ENCODE data around the gene OS9. TPM values are rescaled to one million over a fixed set of nuclear protein-coding genes. Genes with fewer than 3 reads are reported as not detected.

OS9 gene
- total and polyA plus RNA-seq, 2 of the 4 experiments (the other 2 are of a cell fraction): 159 to 272 TPM

DNA sequence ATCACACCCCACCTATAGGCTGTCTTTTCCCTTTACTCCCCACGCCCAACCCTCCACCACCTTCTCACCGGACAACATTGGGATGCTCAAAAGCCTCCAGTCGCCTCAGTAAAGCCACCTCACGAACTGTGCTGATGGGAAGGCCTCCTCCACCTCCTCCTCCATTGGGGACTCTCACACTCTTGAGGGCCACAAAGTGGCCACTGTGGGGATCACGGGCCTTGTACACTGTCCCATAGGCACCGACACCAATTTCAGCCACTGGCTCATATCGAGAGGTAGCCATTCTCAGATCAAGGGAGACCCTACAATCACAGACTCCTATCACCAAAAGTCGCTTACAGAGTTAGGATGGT lies 57.5 kb downstream of the OS9 start:
- Histone ChIP-seq H3K23ac (ENCODE audit: low read depth, low read length) (peak overlapping the region; percentile 95), H3K14ac (replicated peaks; ENCODE audit: low read depth, low read length) (peak overlapping the region; percentile 97), H3K36me3 (ENCODE audit: control insufficient read depth, insufficient read depth, low read length) (peaks cover 23% of the 10 kb centered on the region), H3K9me1 (ENCODE audit: insufficient read depth, low read length) (peaks cover 15% of the 10 kb centered on the region), H4K91ac (ENCODE audit: insufficient read depth, low read depth, low read length) (peak overlapping the region; percentile 73), H2BK20ac (ENCODE audit: low read depth, low read length) (no peak overlapping the region), H2BK5ac (ENCODE audit: low read depth, low read length, poor library complexity, severe bottlenecking) (peak overlapping the region; percentile 79), H2AFZ (replicated peaks; ENCODE audit: low read length, poor library complexity) (peak overlapping the region; percentile 38), H3K27me3 (ENCODE audit: control insufficient read depth, insufficient read depth, low read length) (peaks cover 10% of the 10 kb centered on the region), H2BK15ac (ENCODE audit: low read depth, low read length) (peak overlapping the region; percentile 40; the same call in 1 of the 3 replicates), H3K4me2 (ENCODE audit: low read depth, low read length) (peak overlapping the region; percentile 96), H3K18ac (ENCODE audit: low read depth, low read length) (peak overlapping the region; percentile 56), H2AK9ac (replicated peaks; ENCODE audit: low read depth, low read length, poor library complexity) (peak overlapping the region; percentile 97), H3K4me1 (ENCODE audit: control insufficient read depth, insufficient read depth, low read length) (peaks cover 7% of the 10 kb centered on the region), H3K27ac (ENCODE audit: insufficient read depth, low read length) (peak overlapping the region; percentile 90), H3K4me3 (ENCODE audit: insufficient read depth, low read depth, low read length) (peak overlapping the region; percentile 59), H3K4ac (ENCODE audit: low read depth, low read length) (peak overlapping the region; percentile 91), H3K9me3 (ENCODE audit: control insufficient read depth, insufficient read depth, low read length) (no peaks in the 10 kb centered on the region), H4K20me1 (ENCODE audit: insufficient read depth, low read length) (peaks cover 7% of the 10 kb centered on the region; the same call in 1 of the 2 replicates), H4K8ac (ENCODE audit: low read depth in 2 of 2, low read length in 2 of 2) (peak overlapping the region; percentile 56 to 93), H4K5ac (ENCODE audit: low read depth, low read length) (peak overlapping the region; percentile 59), H2BK120ac (ENCODE audit: low read depth, low read length) (peak overlapping the region; percentile 21; the same call in 1 of the 2 replicates), H2AK5ac (ENCODE audit: low read depth, low read length) (peak overlapping the region; percentile 90), H3K79me1 (ENCODE audit: low read depth in 1 of 2, low read length in 2 of 2) (peaks cover 18 to 43% of the 10 kb centered on the region in 2 experiments; a peak in 3 of 4 replicates), H3K56ac (ENCODE audit: extremely low read depth, insufficient read depth, low read length) (peak overlapping the region; percentile 91), H3K9ac (ENCODE audit: low read depth, low read length) (peak overlapping the region; percentile 88)
- intact Hi-C loops (cut with micrococcal nuclease): no loop called here
- WGBS, 2 experiments (ENCODE audit: extremely low coverage in 2 of 2, insufficient read length in 1 of 2): 7% methylated on average over 4 of the region's 8 CpGs; no CpG with 5 or more reads in 1 of the 2 experiments
- ChIA-PET POLR2A (ENCODE audit: unreplicated experiment) (no interaction called here), CTCF (interaction anchor here (1.1 kb wide), 1 partner anchor 14 kb away, joined by 3 read pairs; no protein-coding TSS in a partner anchor)
- TF ChIP-seq CEBPB (IDR thresholded peaks at IDR 0.05; ENCODE audit: low read depth, low read length) (no peak), RFX5 (IDR thresholded peaks at IDR 0.05; ENCODE audit: low read depth, low read length) (no peak), POLR2A (IDR thresholded peaks at IDR 0.05; ENCODE audit: low read depth, low read length) (no peak), FOS (IDR thresholded peaks at IDR 0.05; ENCODE audit: low read depth, low read length) (no peak), BHLHE40 (IDR thresholded peaks at IDR 0.05; ENCODE audit: low read depth, low read length) (no peak), MXI1 (IDR thresholded peaks at IDR 0.05; ENCODE audit: borderline replicate concordance, low read depth, low read length) (no peak), MAFK (IDR thresholded peaks at IDR 0.05; ENCODE audit: low read depth, low read length) (no peak), MAZ (IDR thresholded peaks at IDR 0.05; ENCODE audit: borderline replicate concordance, low read depth, low read length) (no peak)
- TF ChIP-seq, protein P1, sequence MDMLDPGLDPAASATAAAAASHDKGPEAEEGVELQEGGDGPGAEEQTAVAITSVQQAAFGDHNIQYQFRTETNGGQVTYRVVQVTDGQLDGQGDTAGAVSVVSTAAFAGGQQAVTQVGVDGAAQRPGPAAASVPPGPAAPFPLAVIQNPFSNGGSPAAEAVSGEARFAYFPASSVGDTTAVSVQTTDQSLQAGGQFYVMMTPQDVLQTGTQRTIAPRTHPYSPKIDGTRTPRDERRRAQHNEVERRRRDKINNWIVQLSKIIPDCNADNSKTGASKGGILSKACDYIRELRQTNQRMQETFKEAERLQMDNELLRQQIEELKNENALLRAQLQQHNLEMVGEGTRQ (IDR thresholded peaks at IDR 0.05; ENCODE audit: low read depth, low read length): no peak
- no peak for DNase-seq
- ATAC-seq (ENCODE audit: low read depth): no peak
- TSS peak; percentile 72 for BruUV-seq (replicated peaks)
- dilution Hi-C loops (cut with HindIII; ENCODE audit: low sequenced_read_pairs, unreplicated experiment): no loop called here
- in situ Hi-C loops (cut with MboI; ENCODE audit: low sequenced_read_pairs): no loop called here

Measured in IMR-90 (cell line).